Osteoblast (primary cell): ENCODE results near the gene DSCAML1. TPM values are rescaled to one million over a fixed set of nuclear protein-coding genes. Genes with fewer than 3 reads are reported as not detected.

ENCODE experiments used
- DNase-seq: peaks from one replicate; pipeline ENCODE4 v3.0.0; 2011; ENCODE audit warnings: low spot score, mixed read lengths; ENCODE audit not compliant: insufficient read length; ENCODE audit errors: missing footprints
- H2AFZ ChIP-seq: 2 replicates; pipeline ENCODE4 v1.6.0; 2011; ENCODE audit warnings: mild to moderate bottlenecking, low read length
- H3K27ac ChIP-seq: 2 replicates; pipeline ENCODE4 v1.5.1; 2011; ENCODE audit warnings: mild to moderate bottlenecking, low read depth, low read length, moderate library complexity
- H3K27me3 ChIP-seq: 2 replicates; pipeline ENCODE4 v1.6.0; 2012; ENCODE audit warnings: mild to moderate bottlenecking, control low read depth, inconsistent platforms, low read length, moderate library complexity; ENCODE audit not compliant: insufficient read depth
- H3K36me3 ChIP-seq: 2 replicates; pipeline ENCODE4 v1.5.1; 2011; ENCODE audit warnings: mild to moderate bottlenecking, low read length, control low read depth, moderate library complexity; ENCODE audit not compliant: insufficient read depth
- H3K4me1 ChIP-seq: 2 replicates; pipeline ENCODE4 v1.5.1; 2011; ENCODE audit warnings: mild to moderate bottlenecking, low read length, control low read depth, moderate library complexity; ENCODE audit not compliant: insufficient read depth
- H3K4me2 ChIP-seq: 2 replicates; pipeline ENCODE4 v1.6.0; 2011; ENCODE audit warnings: mild to moderate bottlenecking, low read length; ENCODE audit not compliant: insufficient read depth
- H3K4me3 ChIP-seq: fragments of 200-600 bp; sonication (generic); 3 replicates; pipeline ENCODE4 v1.5.1; 2012; ENCODE audit warnings: mild to moderate bottlenecking, low read length, inconsistent platforms; ENCODE audit not compliant: insufficient read depth
- H3K79me2 ChIP-seq: 2 replicates; pipeline ENCODE4 v1.6.0; 2012; ENCODE audit warnings: mild to moderate bottlenecking, low read length, control low read depth, inconsistent platforms; ENCODE audit not compliant: insufficient read depth
- H3K9me3 ChIP-seq: 2 replicates; pipeline ENCODE4 v1.5.1; 2011; ENCODE audit warnings: low read depth, low read length, control low read depth
- H4K20me1 ChIP-seq: 2 replicates; pipeline ENCODE4 v1.6.0; 2012; ENCODE audit warnings: mild to moderate bottlenecking, low read length, control low read depth; ENCODE audit not compliant: insufficient read depth
- CTCF ChIP-seq: IDR thresholded peaks from 2 replicates; pipeline ENCODE4 v1.5.1; 2011; ENCODE audit warnings: mild to moderate bottlenecking, low read depth, low read length, moderate library complexity; ENCODE audit errors: extremely low read depth
- total RNA-seq: library from RNA; depleted of rRNA; stranded (reverse); fragments of >200 nt; gene quantifications from 2 replicates; pipeline ENCODE4 v1.2.3, GENCODE V29; 2012

DSCAML1 gene
- total RNA-seq, 1 donor: not detected

DNA sequence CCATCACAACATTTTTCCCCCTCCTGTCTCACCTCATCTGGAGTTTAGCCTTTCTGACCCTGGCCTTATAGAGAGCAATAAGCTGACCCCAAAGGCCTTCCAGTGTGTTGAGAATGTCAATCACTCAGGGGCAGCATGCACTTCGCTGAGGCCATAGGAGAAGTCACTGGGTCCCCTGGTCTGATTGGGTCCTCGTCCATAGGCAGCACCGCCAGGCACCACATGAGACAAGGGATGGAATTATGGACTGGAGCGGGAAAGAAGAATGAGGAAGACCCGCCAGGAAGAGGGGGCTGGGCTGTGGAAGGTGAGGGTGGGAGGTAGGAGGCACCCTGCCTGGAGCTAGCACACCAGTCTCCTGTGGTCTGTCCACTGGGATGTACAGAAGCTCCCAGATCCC lies 72.9 kb downstream of the DSCAML1 start:
- H4K20me1 ChIP-seq: no peaks in the 10 kb centered on the region
- H3K4me1 ChIP-seq: no peaks in the 10 kb centered on the region
- no peak for TF ChIP-seq CTCF

DNA sequence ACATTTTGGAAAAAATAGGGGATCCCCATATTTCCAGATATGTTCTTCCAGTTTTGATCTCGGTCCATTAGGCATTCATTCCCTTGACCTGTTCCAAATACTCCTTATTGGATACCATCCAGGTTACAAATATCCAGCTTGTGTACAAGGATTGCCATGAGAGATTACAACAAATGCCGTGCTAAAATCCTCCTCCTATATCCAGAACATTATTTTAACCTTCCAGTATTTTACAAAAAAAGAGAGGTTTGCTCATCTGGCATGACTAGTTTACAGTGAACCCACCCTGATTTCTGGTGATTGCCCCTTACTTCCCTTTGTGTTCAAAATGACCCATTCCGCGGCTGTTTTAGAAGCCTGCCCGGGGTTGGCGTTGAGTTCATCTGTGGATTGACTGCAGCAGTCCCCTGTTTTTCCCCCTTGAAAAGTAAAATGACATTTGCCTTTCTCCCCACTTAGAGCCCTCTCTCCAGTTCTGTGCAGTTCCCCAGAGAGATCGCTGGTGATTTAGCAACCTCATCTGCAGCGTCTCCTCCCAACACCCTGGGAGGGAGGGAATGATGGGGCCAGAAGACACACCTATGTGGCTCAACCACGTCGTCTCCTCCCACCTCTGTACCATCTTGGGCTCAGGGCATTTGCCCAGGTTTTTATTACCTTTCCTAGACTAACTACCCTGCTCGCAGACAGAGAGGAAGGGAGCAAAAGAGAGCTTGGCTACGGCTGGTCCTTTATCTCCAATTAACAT lies 73.6 kb downstream of the DSCAML1 start:
- Histone ChIP-seq H3K4me2 (no peak overlapping the region), H3K27me3 (no peaks in the 10 kb centered on the region), H3K79me2 (no peaks in the 10 kb centered on the region), H3K27ac (no peak overlapping the region), H3K9me3 (no peaks in the 10 kb centered on the region), H3K36me3 (no peaks in the 10 kb centered on the region), H3K4me3 (no peak overlapping the region), H3K4me1 (no peaks in the 10 kb centered on the region), H2AFZ (no peak overlapping the region), H4K20me1 (no peaks in the 10 kb centered on the region)
- TF ChIP-seq CTCF: no peak
- no peak for DNase-seq

More for the DNA sequence above, 72.9 kb downstream of the DSCAML1 start:
- Histone ChIP-seq H3K4me3 (no peak overlapping the region), H2AFZ (no peak overlapping the region), H3K27me3 (no peaks in the 10 kb centered on the region), H3K4me2 (no peak overlapping the region), H3K9me3 (no peaks in the 10 kb centered on the region), H3K36me3 (no peaks in the 10 kb centered on the region), H3K27ac (no peak overlapping the region), H3K79me2 (no peaks in the 10 kb centered on the region)
- no peak for DNase-seq

GRCh38 chr11:117722082-117722481 lies 74.9 kb downstream of the DSCAML1 start:
- no peak overlapping the region for H3K27ac ChIP-seq
- no peak for TF ChIP-seq CTCF
- H3K9me3 ChIP-seq: no peaks in the 10 kb centered on the region
- H3K27me3 ChIP-seq: no peaks in the 10 kb centered on the region
- no peaks in the 10 kb centered on the region for H3K4me1 ChIP-seq
- H3K79me2 ChIP-seq: no peaks in the 10 kb centered on the region
- H3K36me3 ChIP-seq: no peaks in the 10 kb centered on the region
- H3K4me3 ChIP-seq: no peak overlapping the region
- no peak overlapping the region for H3K4me2 ChIP-seq
- no peaks in the 10 kb centered on the region for H4K20me1 ChIP-seq
- no peak for DNase-seq
- no peak overlapping the region for H2AFZ ChIP-seq

- Histone ChIP-seq H3K36me3 (no peaks in the 10 kb centered on the region), H3K4me1 (no peaks in the 10 kb centered on the region), H3K27me3 (no peaks in the 10 kb centered on the region), H3K4me2 (no peak overlapping the region), H3K4me3 (no peak overlapping the region), H3K79me2 (no peaks in the 10 kb centered on the region), H2AFZ (no peak overlapping the region), H3K9me3 (no peaks in the 10 kb centered on the region), H3K27ac (no peak overlapping the region), H4K20me1 (no peaks in the 10 kb centered on the region)
- no peak for TF ChIP-seq CTCF
- DNase-seq: no peak
These were observed 76.9 kb downstream of the DSCAML1 start for GRCh38 chr11:117720061-117720511.
